Forelimb muscle (tissue), 1 donor: ENCODE data around the gene KIF19. TPM values are rescaled to one million over a fixed set of nuclear protein-coding genes. Genes with fewer than 3 reads are reported as not detected.

Source experiments
- DNase-seq: peaks from one replicate; pipeline ENCODE4 v3.0.0-alpha.2; 2013; ENCODE audit warnings: low read depth
- polyA plus RNA-seq: library from polyadenylated mRNA; unstranded; fragments of 120-200 nt; gene quantifications from one replicate; pipeline ENCODE4 v1.2.1, GENCODE V29; 2013; ENCODE audit not compliant: insufficient read length

Gene KIF19
- polyA plus RNA-seq, 1 donor, result 1.8 TPM

GRCh38 chr17:74339537-74340195, 13.6 kb downstream of the KIF19 start:
- no peak for DNase-seq

GRCh38 chr17:74340470-74341023, 14.5 kb downstream of the KIF19 start:
- no peak for DNase-seq

- DNase-seq, result no peak
Measured at GRCh38 chr17:74342224-74342623, 16.2 kb downstream of the KIF19 start.

- DNase-seq, result no peak
Measured at GRCh38 chr17:74343121-74343520, 17.1 kb downstream of the KIF19 start.

GRCh38 chr17:74343526-74344284, 17.7 kb downstream of the KIF19 start:
- no peak for DNase-seq

- no peak for DNase-seq
Measured at GRCh38 chr17:74344658-74345057, 18.6 kb downstream of the KIF19 start.

GRCh38 chr17:74345433-74346241, 19.6 kb downstream of the KIF19 start:
- no peak for DNase-seq

- DNase-seq, result no peak
Measured at GRCh38 chr17:74347646-74348045, 21.6 kb downstream of the KIF19 start.

GRCh38 chr17:74349120-74349519, 23.1 kb downstream of the KIF19 start:
- DNase-seq, result no peak

- DNase-seq, result no peak
Measured at GRCh38 chr17:74350486-74350885, 24.5 kb downstream of the KIF19 start.

- DNase-seq, result no peak
Measured at GRCh38 chr17:74351552-74352210, 25.7 kb downstream of the KIF19 start.

GRCh38 chr17:74353446-74354060, 27.5 kb downstream of the KIF19 start:
- no peak for DNase-seq

GRCh38 chr17:74354123-74354522, 28.1 kb downstream of the KIF19 start:
- DNase-seq, result no peak

- DNase-seq, result no peak
Measured at GRCh38 chr17:74354561-74354960, 28.5 kb downstream of the KIF19 start.

- DNase-seq, result no peak
Measured at GRCh38 chr17:74355065-74355464, 29.0 kb downstream of the KIF19 start.

- no peak for DNase-seq
Measured at GRCh38 chr17:74356646-74357465, 30.8 kb downstream of the KIF19 start.

- DNase-seq, result no peak
Measured at GRCh38 chr17:74357466-74357809, 31.4 kb downstream of the KIF19 start.

GRCh38 chr17:74358697-74359096, 32.7 kb downstream of the KIF19 start:
- DNase-seq, result no peak

GRCh38 chr17:74359916-74360315, 33.9 kb downstream of the KIF19 start:
- no peak for DNase-seq

- no peak for DNase-seq
Measured at GRCh38 chr17:74360899-74361229, 34.8 kb downstream of the KIF19 start.
